H9 (cell line): ENCODE results near the gene TRIM43. TPM values are rescaled to one million over a fixed set of nuclear protein-coding genes. Genes with fewer than 3 reads are reported as not detected.
"Not testable (repeated sequence)": the region's sequence is repeated elsewhere in the genome, so short reads cannot be mapped to it uniquely, and the experiment has no call there.

Experiments
- DNase-seq: peaks from one replicate; pipeline ENCODE4 v3.0.0-alpha.2; 2017
- H2AFZ ChIP-seq: one replicate; pipeline ENCODE4 v1.6.1; 2013; ENCODE audit warnings: mild to moderate bottlenecking, low read length, control low read depth, moderate library complexity
- H2AK5ac ChIP-seq: 2 replicates; pipeline ENCODE4 v1.6.1; 2013; ENCODE audit warnings: low read length, control low read depth, mixed read lengths; ENCODE audit not compliant: insufficient read length
- H2BK120ac ChIP-seq: one replicate; pipeline ENCODE4 v1.6.1; 2013; ENCODE audit warnings: low read depth, mild to moderate bottlenecking, low read length, control low read depth, inconsistent platforms; ENCODE audit not compliant: poor library complexity, severe bottlenecking
- H2BK12ac ChIP-seq: 2 replicates; pipeline ENCODE4 v1.6.1; 2013; ENCODE audit warnings: low read length, control low read depth, mixed read lengths, low read depth; ENCODE audit not compliant: insufficient read length
- H2BK15ac ChIP-seq: 2 replicates; pipeline ENCODE4 v1.6.1; 2013; ENCODE audit warnings: low read depth, low read length, control low read depth
- H2BK20ac ChIP-seq: one replicate; pipeline ENCODE4 v1.6.1; 2013; ENCODE audit warnings: low read depth, mild to moderate bottlenecking, low read length, control low read depth, inconsistent platforms; ENCODE audit not compliant: poor library complexity, severe bottlenecking
- H2BK5ac ChIP-seq: 2 replicates; pipeline ENCODE4 v1.6.1; 2013; ENCODE audit warnings: low read length, control low read depth, mixed read lengths; ENCODE audit not compliant: insufficient read length
- H3K14ac ChIP-seq: 2 replicates; pipeline ENCODE4 v1.6.1; 2013; ENCODE audit warnings: low read length, control low read depth; ENCODE audit not compliant: insufficient read depth
- H3K18ac ChIP-seq: 2 replicates; pipeline ENCODE4 v1.6.1; 2013; ENCODE audit warnings: low read depth, mild to moderate bottlenecking, mixed read lengths, low read length, control low read depth; ENCODE audit not compliant: insufficient read length
- H3K23ac ChIP-seq: 2 replicates; pipeline ENCODE4 v1.6.1; 2013; ENCODE audit warnings: low read length, control low read depth, mixed read lengths, low read depth; ENCODE audit not compliant: insufficient read length
- H3K23me2 ChIP-seq: 2 replicates; pipeline ENCODE4 v1.6.1; 2013; ENCODE audit warnings: low read depth, mild to moderate bottlenecking, mixed read lengths, low read length, control low read depth; ENCODE audit not compliant: insufficient read length, poor library complexity, severe bottlenecking
- H3K27ac ChIP-seq: 2 replicates; pipeline ENCODE4 v1.5.1; 2013; ENCODE audit warnings: low read length, control low read depth, mixed read lengths, low read depth; ENCODE audit not compliant: insufficient read length
- H3K27me3 ChIP-seq: 2 replicates; pipeline ENCODE4 v1.6.1; 2013; ENCODE audit warnings: low read length, control low read depth, inconsistent platforms; ENCODE audit not compliant: insufficient read depth
- H3K4ac ChIP-seq: 2 replicates; pipeline ENCODE4 v1.6.1; 2013; ENCODE audit warnings: low read depth, mild to moderate bottlenecking, control low read depth, inconsistent platforms, low read length, moderate library complexity
- H3K4me1 ChIP-seq: 2 replicates; pipeline ENCODE4 v1.6.1; 2013; ENCODE audit warnings: low read length, control low read depth, inconsistent platforms; ENCODE audit not compliant: insufficient read depth
- H3K4me2 ChIP-seq: 2 replicates; pipeline ENCODE4 v1.6.1; 2013; ENCODE audit warnings: low read length, control low read depth, mixed read lengths; ENCODE audit not compliant: insufficient read length, insufficient read depth
- H3K56ac ChIP-seq: 2 replicates; pipeline ENCODE4 v1.6.1; 2013; ENCODE audit warnings: low read depth, mild to moderate bottlenecking, mixed read lengths, low read length, control low read depth; ENCODE audit not compliant: insufficient read length
- H3K79me1 ChIP-seq: 2 replicates; pipeline ENCODE4 v1.6.1; 2013; ENCODE audit warnings: low read depth, mild to moderate bottlenecking, moderate library complexity, low read length, control low read depth, inconsistent platforms; ENCODE audit not compliant: insufficient read depth, poor library complexity, severe bottlenecking
- H3K79me2 ChIP-seq: 2 replicates; pipeline ENCODE4 v1.6.1; 2013; ENCODE audit warnings: low read length, control low read depth, inconsistent platforms; ENCODE audit not compliant: insufficient read depth
- H3K9ac ChIP-seq: 2 replicates; pipeline ENCODE4 v1.6.1; 2013; ENCODE audit warnings: low read length, control low read depth, mixed read lengths; ENCODE audit not compliant: insufficient read length; ENCODE audit errors: extremely low read depth
- H3K9me3 ChIP-seq: one replicate; pipeline ENCODE4 v1.6.1; 2013; ENCODE audit warnings: low read depth, low read length, inconsistent platforms; ENCODE audit not compliant: control insufficient read depth
- H3T11ph ChIP-seq: one replicate; pipeline ENCODE4 v1.6.1; 2013; ENCODE audit warnings: mild to moderate bottlenecking, low read length, control low read depth, inconsistent platforms
- H4K20me1 ChIP-seq: one replicate; pipeline ENCODE4 v1.6.1; 2013; ENCODE audit not compliant: control insufficient read depth, insufficient read length, insufficient read depth
- H4K5ac ChIP-seq: 2 replicates; pipeline ENCODE4 v1.6.1; 2013; ENCODE audit warnings: low read depth, mild to moderate bottlenecking, mixed read lengths, low read length, control low read depth; ENCODE audit not compliant: insufficient read length
- H4K8ac ChIP-seq: replicated peaks from 2 replicates; pipeline ENCODE4 v1.6.1; 2013; ENCODE audit warnings: low read length, control low read depth, mixed read lengths, low read depth; ENCODE audit not compliant: insufficient read length
- H4K91ac ChIP-seq: 2 replicates; pipeline ENCODE4 v1.6.1; 2013; ENCODE audit warnings: low read depth, mild to moderate bottlenecking, moderate library complexity, mixed read lengths, low read length, control low read depth; ENCODE audit not compliant: insufficient read length
- H3K27ac Mint-ChIP-seq, 3 experiments: 2 replicates in 2 of 3; 3 replicates in 1 of 3; pipeline ENCODE4 v1.8.0; 2020 to 2021; ENCODE audit warnings: mixed read lengths in 3 of 3, mild to moderate bottlenecking in 1 of 3, moderate library complexity in 1 of 3
- H3K27me3 Mint-ChIP-seq: 2 replicates; pipeline ENCODE4 v1.8.0; 2021; ENCODE audit warnings: low read depth, mild to moderate bottlenecking, moderate library complexity, mixed read lengths
- H3K36me3 Mint-ChIP-seq, 3 experiments: 2 replicates in 2 of 3; 3 replicates in 1 of 3; pipeline ENCODE4 v1.8.0; 2020 to 2021; ENCODE audit warnings: low read depth in 3 of 3, mixed read lengths in 3 of 3; ENCODE audit not compliant: insufficient read depth in 1 of 3
- H3K4me1 Mint-ChIP-seq, 2 experiments: 2 replicates each; pipeline ENCODE4 v1.8.0; 2020; ENCODE audit warnings: mixed read lengths in 2 of 2
- H3K4me3 Mint-ChIP-seq, 2 experiments: 2 replicates in 1 of 2; 3 replicates in 1 of 2; pipeline ENCODE4 v1.8.0; 2020 to 2021; ENCODE audit warnings: mild to moderate bottlenecking in 2 of 2, mixed read lengths in 2 of 2, moderate library complexity in 1 of 2
- H3K9me3 Mint-ChIP-seq, 2 experiments: 2 replicates in 1 of 2; 3 replicates in 1 of 2; pipeline ENCODE4 v1.8.0; 2020; ENCODE audit warnings: mild to moderate bottlenecking in 2 of 2, mixed read lengths in 2 of 2, moderate library complexity in 1 of 2
- WGBS: extraction: QIAGEN DNeasy Blood & Tissue Kit; methylation state at CpG from one replicate; pipeline ENCODE4 v1.1.7; 2013; ENCODE audit warnings: missing lambda C conversion rate, low lambda C conversion rate, mixed read lengths; ENCODE audit not compliant: insufficient read length; ENCODE audit errors: extremely low coverage; 5-methylcytosine and 5-hydroxymethylcytosine counted together
- total RNA-seq: library from RNA; stranded (reverse); gene quantifications from 2 replicates; pipeline ENCODE4 v1.2.1, GENCODE V29; 2021

TRIM43 gene
- total RNA-seq, 1 experiment from 2014 or later, result not detected

DNA sequence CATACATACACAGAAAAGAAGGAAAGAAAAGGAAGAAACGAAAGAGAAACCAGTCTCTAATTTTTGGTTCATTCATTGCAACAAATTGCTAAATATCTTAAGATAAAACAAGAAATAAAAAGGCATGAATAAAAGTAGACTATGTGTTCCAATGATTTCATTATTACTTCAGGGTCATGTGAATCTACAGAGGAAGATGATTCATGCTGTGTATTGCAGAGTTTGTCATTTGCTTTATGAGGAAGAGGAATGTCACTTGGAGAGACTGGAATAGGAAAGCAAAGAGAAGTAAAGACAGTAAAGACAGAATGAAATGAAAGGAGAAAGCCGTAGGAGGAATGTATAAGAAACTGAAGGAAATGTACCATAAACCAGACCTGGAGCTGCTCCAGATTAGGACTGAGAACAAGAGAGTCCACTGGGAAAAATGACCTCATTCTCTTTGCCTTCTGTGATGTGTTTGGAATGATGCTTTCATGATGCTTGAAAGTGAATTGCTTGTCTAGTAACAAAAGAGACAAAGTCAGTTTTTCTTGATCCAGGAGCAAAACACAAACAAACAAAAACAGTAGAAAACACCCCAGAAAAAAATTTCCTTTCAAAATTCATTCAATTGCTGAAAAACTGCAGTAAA lies 41.9 kb downstream of the TRIM43 start:
- not testable (repeated sequence) for H3K27me3 ChIP-seq, H3K4me2 ChIP-seq, H3K4ac ChIP-seq, H3K27ac ChIP-seq, H2BK20ac ChIP-seq, H3K9ac ChIP-seq, H3K36me3 Mint-ChIP-seq, H2AFZ ChIP-seq, DNase-seq, H3K9me3 ChIP-seq, H2BK5ac ChIP-seq, H2BK15ac ChIP-seq, H4K91ac ChIP-seq, H3K4me1 Mint-ChIP-seq, H3K18ac ChIP-seq, H3K79me2 ChIP-seq, H3K14ac ChIP-seq, H3K23ac ChIP-seq, H3K4me1 ChIP-seq, H3K27me3 Mint-ChIP-seq, H3K56ac ChIP-seq, H3K9me3 Mint-ChIP-seq, H4K20me1 ChIP-seq, H4K5ac ChIP-seq, H3K79me1 ChIP-seq, H3T11ph ChIP-seq, H2BK12ac ChIP-seq, H2AK5ac ChIP-seq, H2BK120ac ChIP-seq, H3K23me2 ChIP-seq, H4K8ac ChIP-seq, H3K4me3 Mint-ChIP-seq, H3K27ac Mint-ChIP-seq
- no CpG with 5 or more reads among the region's 2 CpGs for WGBS

DNA sequence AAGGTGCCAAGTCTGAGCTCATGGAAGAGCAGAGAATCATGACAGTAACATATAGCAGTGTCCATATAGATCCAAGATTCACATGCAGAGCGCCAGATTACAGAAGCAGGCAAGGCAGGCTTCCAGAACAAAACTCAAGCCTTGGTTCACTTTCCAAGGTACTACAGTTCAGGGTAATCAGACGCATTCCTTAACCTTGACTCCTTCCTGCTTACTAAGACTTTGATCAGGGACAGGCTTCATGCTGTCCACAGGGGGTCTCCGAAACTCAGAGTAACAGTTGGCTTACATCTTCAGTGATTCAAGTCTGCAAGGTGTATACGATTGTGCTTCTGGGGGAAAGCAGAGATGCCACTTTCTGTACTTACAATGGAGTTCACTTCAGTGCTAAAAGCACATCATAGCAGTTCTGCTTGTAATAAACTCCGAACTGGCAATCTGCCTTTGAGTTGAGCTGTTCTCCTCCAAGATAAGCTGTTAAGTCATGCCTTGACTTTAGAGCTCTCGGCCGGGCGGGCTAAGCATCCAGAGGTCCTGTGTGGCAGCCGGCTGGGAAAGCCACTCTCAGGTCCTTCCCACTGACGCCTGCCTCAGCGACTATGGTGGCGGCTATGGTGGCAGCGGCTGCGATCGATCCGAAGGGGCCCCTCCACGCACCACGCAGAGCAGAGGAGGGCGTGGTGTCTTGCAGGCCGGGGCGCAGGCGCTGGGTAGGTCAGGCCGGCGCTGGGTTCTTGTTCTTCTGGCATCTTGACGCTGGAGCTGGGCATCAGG lies 48.9 kb downstream of the TRIM43 start:
- not testable (repeated sequence) for H3K14ac ChIP-seq, H4K20me1 ChIP-seq, H2AFZ ChIP-seq, H2BK12ac ChIP-seq, H3K27ac ChIP-seq, H2BK120ac ChIP-seq, H3K79me2 ChIP-seq, H3K4me3 Mint-ChIP-seq, H4K8ac ChIP-seq, H3K36me3 Mint-ChIP-seq, H3K56ac ChIP-seq, H3K4me2 ChIP-seq, H3K23ac ChIP-seq, H3K23me2 ChIP-seq, H3K9me3 Mint-ChIP-seq, H4K5ac ChIP-seq, H2BK15ac ChIP-seq, H3K4me1 ChIP-seq, H3K18ac ChIP-seq, H3K9ac ChIP-seq, H2BK20ac ChIP-seq, H3K27me3 ChIP-seq, DNase-seq, H3K4me1 Mint-ChIP-seq, H3K79me1 ChIP-seq, H3K27me3 Mint-ChIP-seq, H3T11ph ChIP-seq, H3K27ac Mint-ChIP-seq, H3K4ac ChIP-seq, H2AK5ac ChIP-seq, H3K9me3 ChIP-seq, H2BK5ac ChIP-seq, H4K91ac ChIP-seq
- WGBS, result no CpG with 5 or more reads among the region's 25 CpGs
